ENCODE data around the gene POR. TPM values are rescaled to one million over a fixed set of nuclear protein-coding genes. Genes with fewer than 3 reads are reported as not detected.
A peak's percentile ranks its signal among the peaks of the same experiment; 100 is the strongest.

POR gene
- polyA plus RNA-seq = 100 to 1,000 TPM in 3 of 4 donors, 10 to 100 TPM in 1; 80.5 to 461 (median 262) TPM
- long read RNA-seq, donor 1, transcript POR-218 (16 exons, 2,522 nt) = major isoform, 5 of 109 reads
- long read RNA-seq, donor 1, partial matches to known transcripts = 28 of 109 reads
- long read RNA-seq, donor 1, other reads (novel, unspliced or antisense) = 74 of 109 reads
- long read RNA-seq, donor 2, partial matches to known transcripts = 0 of 3 reads
- long read RNA-seq, donor 2, other reads (novel, unspliced or antisense) = 0 of 3 reads
- long read RNA-seq, donor 3, partial matches to known transcripts = 31 of 50 reads
- long read RNA-seq, donor 3, other reads (novel, unspliced or antisense) = 14 of 50 reads
- long read RNA-seq, donor 4 = 0 reads
- long read RNA-seq, donor 5, partial matches to known transcripts = 0 of 1 reads
- long read RNA-seq, donor 5, other reads (novel, unspliced or antisense) = 0 of 1 reads
- long read RNA-seq, donor 6, transcript POR-218 (16 exons, 2,522 nt) = major isoform, 5 of 9 reads
- long read RNA-seq, donor 6, partial matches to known transcripts = 0 of 9 reads
- long read RNA-seq, donor 6, other reads (novel, unspliced or antisense) = 0 of 9 reads
- long read RNA-seq, donor 7, transcript POR-218 (16 exons, 2,522 nt) = major isoform, 5 of 5 reads
- long read RNA-seq, donor 7, partial matches to known transcripts = 0 of 5 reads
- long read RNA-seq, donor 7, other reads (novel, unspliced or antisense) = 0 of 5 reads
- long read RNA-seq, donor 8 = 0 reads
- long read RNA-seq, donor 9 = 0 reads
- long read RNA-seq, donor 10, partial matches to known transcripts = 14 of 49 reads
- long read RNA-seq, donor 10, other reads (novel, unspliced or antisense) = 30 of 49 reads

DNA sequence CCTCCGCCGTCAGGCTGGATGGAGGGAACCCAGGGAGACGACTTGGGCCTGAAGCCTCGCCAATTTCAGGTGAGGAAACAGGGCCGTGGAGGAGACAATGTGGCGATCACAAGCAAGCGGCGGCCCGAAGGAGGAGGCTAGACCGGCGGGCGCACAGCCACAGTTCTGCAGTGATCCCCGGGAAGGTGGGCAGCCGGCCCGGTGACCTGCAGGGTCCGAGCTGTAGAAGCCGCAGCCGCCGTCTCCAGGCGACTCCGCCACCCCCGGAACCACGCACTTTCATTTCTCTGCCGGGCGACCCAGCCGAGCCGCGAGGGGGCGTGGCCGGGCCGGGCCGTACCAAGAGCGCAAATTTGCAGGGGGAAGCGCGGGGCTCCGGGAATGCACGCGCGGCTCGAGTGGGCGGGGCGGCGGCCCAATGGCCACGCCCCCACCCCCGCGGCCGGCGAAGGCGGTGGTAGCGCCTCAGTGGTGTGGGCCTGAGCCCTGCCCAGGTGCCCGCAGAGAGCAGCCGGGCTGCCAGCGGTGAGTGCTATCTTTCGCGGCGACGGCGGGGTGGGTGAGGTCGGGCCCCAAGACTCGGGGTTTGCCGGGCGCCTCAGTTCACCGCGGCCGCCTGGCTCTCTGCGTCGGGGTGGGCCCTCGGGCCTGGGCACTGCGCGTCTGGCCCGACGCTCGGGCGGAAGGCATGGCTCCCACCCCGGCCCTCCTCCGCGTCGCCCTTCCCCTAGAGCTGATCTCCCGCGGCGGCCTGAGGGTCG, at the start of gene POR:
TSS of gene POR (plus strand) at position 501 of the 761 bp plus-strand sequence. CDS start 38,847 bp downstream, outside the sequence.
- Histone ChIP-seq H3K36me3 (ENCODE audit: control insufficient read depth in 3 of 3, insufficient read depth in 2 of 3, low read depth in 1 of 3, low read length in 3 of 3) (peaks cover 0 to 2% (median 0%) of the 10 kb centered on the region in 3 donors), H3K9me3 (ENCODE audit: control insufficient read depth in 2 of 2, insufficient read depth in 1 of 2, low read depth in 1 of 2, low read length in 1 of 2) (no peaks in the 10 kb centered on the region), H3K4me1 (ENCODE audit: control insufficient read depth in 3 of 3, insufficient read depth in 2 of 3, low read depth in 1 of 3, low read length in 2 of 3) (peaks cover 0 to 14% (median 0%) of the 10 kb centered on the region in 3 donors), H3K27ac (ENCODE audit: low read depth in 1 of 3, low read length in 2 of 3) (peak within 1 kb of the TSS; percentile 84 to 97 (median 97)), H3K27me3 (ENCODE audit: control insufficient read depth in 3 of 3, insufficient read depth in 3 of 3, low read length in 3 of 3) (no peaks in the 10 kb centered on the region), H3K4me3 (ENCODE audit: low read depth in 1 of 3, low read length in 3 of 3) (peak within 1 kb of the TSS; percentile 77 to 100 (median 83))
- 0% methylated on average over 47 to 82 of the region's 82 CpGs for WGBS, 3 donors
- FAIRE-seq (no peak), DNase-seq (peak; percentile 93 to 98)

DNA sequence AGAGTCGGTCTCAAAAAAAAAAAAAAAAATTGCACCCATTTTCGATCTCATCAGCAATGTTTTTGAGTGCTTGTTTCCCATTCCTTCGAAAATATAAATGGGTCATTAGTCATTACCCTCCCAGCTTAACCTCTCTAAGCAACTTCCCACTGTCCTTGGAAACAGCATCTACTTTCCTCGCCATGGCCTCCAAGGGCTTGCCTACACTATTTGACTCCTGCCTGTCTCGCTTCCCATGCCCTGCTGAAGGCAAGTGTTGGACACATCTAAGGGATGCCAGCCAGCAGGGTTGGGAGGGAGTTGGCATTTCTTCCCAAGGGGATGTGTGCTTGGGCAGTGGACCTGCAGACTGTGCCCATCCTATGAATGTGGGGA, 48.9 kb upstream of the POR start:
- Histone ChIP-seq H3K9me3 (ENCODE audit: control insufficient read depth in 2 of 2, insufficient read depth in 1 of 2, low read depth in 1 of 2, low read length in 1 of 2) (no peaks in the 10 kb centered on the region), H3K4me1 (ENCODE audit: control insufficient read depth in 3 of 3, insufficient read depth in 2 of 3, low read depth in 1 of 3, low read length in 2 of 3) (no peaks in the 10 kb centered on the region), H3K36me3 (ENCODE audit: control insufficient read depth in 3 of 3, insufficient read depth in 2 of 3, low read depth in 1 of 3, low read length in 3 of 3) (no peaks in the 10 kb centered on the region), H3K4me3 (ENCODE audit: low read depth in 1 of 3, low read length in 3 of 3) (no peak overlapping the region), H3K27ac (ENCODE audit: low read depth in 1 of 3, low read length in 2 of 3) (no peak overlapping the region), H3K27me3 (ENCODE audit: control insufficient read depth in 3 of 3, insufficient read depth in 3 of 3, low read length in 3 of 3) (no peaks in the 10 kb centered on the region)
- FAIRE-seq (no peak), DNase-seq (no peak)
- 53 to 59% (median 54%) methylated on average over 5 of the region's 5 CpGs for WGBS, 3 donors

DNA sequence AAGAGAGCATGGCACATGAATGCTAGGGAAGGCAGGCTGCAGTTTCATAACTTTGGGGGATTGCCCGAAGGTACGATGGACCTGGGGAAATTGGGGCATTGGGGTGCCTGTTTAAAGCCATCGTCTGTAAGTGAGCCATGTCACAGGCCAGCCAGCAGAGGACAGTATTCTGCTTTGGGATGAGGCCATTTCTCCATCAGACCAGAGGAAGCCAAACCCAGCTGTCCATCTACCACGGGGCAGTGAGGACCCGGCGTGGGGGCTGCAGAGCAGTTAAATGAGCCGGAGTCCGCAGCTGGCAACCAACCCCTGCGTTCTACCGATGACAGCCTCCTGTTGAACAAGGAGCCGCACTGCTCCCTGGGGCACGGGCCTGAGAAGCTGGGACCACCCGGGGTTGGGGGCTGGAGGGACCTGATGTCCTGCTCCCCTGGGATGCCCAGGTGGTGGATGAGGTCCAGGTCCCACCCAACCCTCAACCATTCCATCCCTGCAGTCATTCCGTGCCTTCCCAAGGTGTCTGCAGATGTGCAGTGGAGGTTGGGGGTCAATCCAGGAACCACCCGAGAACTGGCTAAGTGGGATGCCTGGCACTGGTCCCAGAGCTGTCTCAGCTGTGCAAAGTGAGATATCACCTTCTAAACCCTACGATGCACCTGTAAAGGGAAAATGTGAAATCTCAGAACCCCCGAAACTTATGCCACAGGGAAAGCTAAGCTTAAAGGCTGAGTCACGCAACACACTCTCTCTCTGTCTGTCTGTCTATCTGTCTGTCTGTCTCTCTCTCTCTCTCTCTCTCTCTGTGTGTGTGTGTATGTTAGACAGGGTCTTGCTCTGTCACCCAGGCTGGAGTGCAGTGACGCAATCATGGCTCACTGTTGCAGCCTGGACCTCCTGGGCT, 48.2 kb upstream of the POR start:
- FAIRE-seq (no peak), DNase-seq (peak; percentile 66 to 71)
- no peaks in the 10 kb centered on the region for H3K4me1 ChIP-seq (ENCODE audit: control insufficient read depth in 3 of 3, insufficient read depth in 2 of 3, low read depth in 1 of 3, low read length in 2 of 3)
- H3K27ac ChIP-seq (ENCODE audit: low read depth in 1 of 3, low read length in 2 of 3) = no peak overlapping the region
- H3K27me3 ChIP-seq (ENCODE audit: control insufficient read depth in 3 of 3, insufficient read depth in 3 of 3, low read length in 3 of 3) = no peaks in the 10 kb centered on the region
- no peaks in the 10 kb centered on the region for H3K9me3 ChIP-seq (ENCODE audit: control insufficient read depth in 2 of 2, insufficient read depth in 1 of 2, low read depth in 1 of 2, low read length in 1 of 2)
- no peak overlapping the region for H3K4me3 ChIP-seq (ENCODE audit: low read depth in 1 of 3, low read length in 3 of 3)
- no peaks in the 10 kb centered on the region for H3K36me3 ChIP-seq (ENCODE audit: control insufficient read depth in 3 of 3, insufficient read depth in 2 of 3, low read depth in 1 of 3, low read length in 3 of 3)
- 38 to 42% (median 41%) methylated on average over 17 to 19 of the region's 19 CpGs for WGBS, 3 donors

DNA sequence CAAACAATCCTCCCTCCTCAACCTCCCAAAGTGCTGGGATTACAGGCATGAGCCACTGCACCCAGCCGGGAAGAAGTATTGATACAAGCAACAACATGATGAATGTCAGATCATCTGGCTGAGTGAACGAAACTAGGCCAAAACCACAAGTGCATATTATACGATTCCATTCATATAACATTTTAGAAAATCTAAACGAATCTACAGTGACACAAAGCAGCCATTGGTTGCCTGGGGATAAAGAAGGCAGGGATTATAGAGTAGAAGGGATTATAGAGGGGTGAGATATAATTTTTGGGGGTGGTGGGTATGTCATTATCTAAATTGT, 47.6 kb upstream of the POR start:
- WGBS, 3 donors = 75 to 81% (median 77%) methylated on average over 4 of the region's 4 CpGs
- no peak for FAIRE-seq

DNA sequence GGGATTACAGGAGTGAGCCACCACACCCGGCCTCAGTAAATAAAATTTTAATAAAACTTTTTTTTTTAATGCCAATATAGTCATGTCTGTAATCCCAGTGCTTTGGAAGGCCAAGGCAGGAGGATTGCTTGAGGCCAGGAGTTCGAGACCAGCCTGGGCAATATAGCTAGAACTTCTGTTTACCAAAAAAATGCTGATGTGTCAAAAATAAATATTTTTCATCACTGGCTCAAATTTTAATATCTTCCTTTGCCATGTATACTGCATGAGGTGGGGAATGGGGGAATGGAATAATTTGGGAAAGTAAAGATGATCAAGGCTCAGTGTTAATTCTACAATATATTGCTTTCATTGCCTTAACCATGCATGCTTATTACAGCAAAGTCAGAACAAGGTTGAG, 46.8 kb upstream of the POR start:
- no peak for FAIRE-seq

More for the DNA sequence above, 47.6 kb upstream of the POR start:
- Histone ChIP-seq H3K9me3 (ENCODE audit: control insufficient read depth in 2 of 2, insufficient read depth in 1 of 2, low read depth in 1 of 2, low read length in 1 of 2) (no peaks in the 10 kb centered on the region), H3K27ac (ENCODE audit: low read depth in 1 of 3, low read length in 2 of 3) (no peak overlapping the region), H3K4me1 (ENCODE audit: control insufficient read depth in 3 of 3, insufficient read depth in 2 of 3, low read depth in 1 of 3, low read length in 2 of 3) (no peaks in the 10 kb centered on the region), H3K36me3 (ENCODE audit: control insufficient read depth in 3 of 3, insufficient read depth in 2 of 3, low read depth in 1 of 3, low read length in 3 of 3) (no peaks in the 10 kb centered on the region), H3K27me3 (ENCODE audit: control insufficient read depth in 3 of 3, insufficient read depth in 3 of 3, low read length in 3 of 3) (no peaks in the 10 kb centered on the region), H3K4me3 (ENCODE audit: low read depth in 1 of 3, low read length in 3 of 3) (no peak overlapping the region)
- no peak for DNase-seq

DNA sequence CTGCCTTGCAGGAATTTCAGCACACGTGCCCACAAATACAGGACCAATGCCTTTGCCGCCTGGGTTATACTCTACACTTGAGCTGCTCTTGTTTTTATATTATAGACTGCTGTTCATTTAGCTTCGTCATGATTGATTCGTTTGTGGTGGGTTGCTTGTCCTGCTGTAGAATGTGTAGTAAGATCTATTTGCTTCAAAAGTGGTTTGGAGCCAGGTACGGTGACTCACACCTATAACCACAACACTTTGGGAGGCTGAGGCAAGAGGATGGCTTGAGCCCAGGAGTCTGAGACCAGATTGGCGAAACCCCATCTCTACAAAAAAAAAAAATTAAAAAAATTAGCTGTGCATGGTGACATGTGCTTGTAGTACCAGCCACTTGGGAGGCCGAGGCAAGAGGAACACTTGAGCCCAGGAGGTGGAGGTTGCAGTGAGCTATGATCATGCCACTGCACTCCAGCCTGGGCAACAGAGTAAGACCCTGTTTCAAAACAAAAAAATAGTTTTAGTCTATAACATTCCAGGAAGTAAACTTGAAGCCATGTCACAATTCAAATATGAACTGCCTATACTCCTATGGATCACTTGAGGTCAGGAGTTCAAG, 45.1 kb upstream of the POR start:
- WGBS, 3 donors = 81 to 90% (median 84%) methylated on average over 7 of the region's 7 CpGs
- H3K27me3 ChIP-seq (ENCODE audit: control insufficient read depth in 3 of 3, insufficient read depth in 3 of 3, low read length in 3 of 3) = no peaks in the 10 kb centered on the region
- no peak overlapping the region for H3K27ac ChIP-seq (ENCODE audit: low read depth in 1 of 3, low read length in 2 of 3)
- FAIRE-seq (no peak), DNase-seq (no peak)
- H3K36me3 ChIP-seq (ENCODE audit: control insufficient read depth in 3 of 3, insufficient read depth in 2 of 3, low read depth in 1 of 3, low read length in 3 of 3) = no peaks in the 10 kb centered on the region
- H3K9me3 ChIP-seq (ENCODE audit: control insufficient read depth in 2 of 2, insufficient read depth in 1 of 2, low read depth in 1 of 2, low read length in 1 of 2) = no peaks in the 10 kb centered on the region
- H3K4me3 ChIP-seq (ENCODE audit: low read depth in 1 of 3, low read length in 3 of 3) = no peak overlapping the region
- no peaks in the 10 kb centered on the region for H3K4me1 ChIP-seq (ENCODE audit: control insufficient read depth in 3 of 3, insufficient read depth in 2 of 3, low read depth in 1 of 3, low read length in 2 of 3)

More for the DNA sequence above, 46.8 kb upstream of the POR start:
- WGBS, 3 donors = 87 to 89% (median 89%) methylated on average over 2 of the region's 2 CpGs
- no peaks in the 10 kb centered on the region for H3K9me3 ChIP-seq (ENCODE audit: control insufficient read depth in 2 of 2, insufficient read depth in 1 of 2, low read depth in 1 of 2, low read length in 1 of 2)
- H3K27ac ChIP-seq (ENCODE audit: low read depth in 1 of 3, low read length in 2 of 3) = no peak overlapping the region
- no peak overlapping the region for H3K4me3 ChIP-seq (ENCODE audit: low read depth in 1 of 3, low read length in 3 of 3)
- H3K4me1 ChIP-seq (ENCODE audit: control insufficient read depth in 3 of 3, insufficient read depth in 2 of 3, low read depth in 1 of 3, low read length in 2 of 3) = no peaks in the 10 kb centered on the region
- no peak for DNase-seq
- no peaks in the 10 kb centered on the region for H3K27me3 ChIP-seq (ENCODE audit: control insufficient read depth in 3 of 3, insufficient read depth in 3 of 3, low read length in 3 of 3)
- H3K36me3 ChIP-seq (ENCODE audit: control insufficient read depth in 3 of 3, insufficient read depth in 2 of 3, low read depth in 1 of 3, low read length in 3 of 3) = no peaks in the 10 kb centered on the region

DNA sequence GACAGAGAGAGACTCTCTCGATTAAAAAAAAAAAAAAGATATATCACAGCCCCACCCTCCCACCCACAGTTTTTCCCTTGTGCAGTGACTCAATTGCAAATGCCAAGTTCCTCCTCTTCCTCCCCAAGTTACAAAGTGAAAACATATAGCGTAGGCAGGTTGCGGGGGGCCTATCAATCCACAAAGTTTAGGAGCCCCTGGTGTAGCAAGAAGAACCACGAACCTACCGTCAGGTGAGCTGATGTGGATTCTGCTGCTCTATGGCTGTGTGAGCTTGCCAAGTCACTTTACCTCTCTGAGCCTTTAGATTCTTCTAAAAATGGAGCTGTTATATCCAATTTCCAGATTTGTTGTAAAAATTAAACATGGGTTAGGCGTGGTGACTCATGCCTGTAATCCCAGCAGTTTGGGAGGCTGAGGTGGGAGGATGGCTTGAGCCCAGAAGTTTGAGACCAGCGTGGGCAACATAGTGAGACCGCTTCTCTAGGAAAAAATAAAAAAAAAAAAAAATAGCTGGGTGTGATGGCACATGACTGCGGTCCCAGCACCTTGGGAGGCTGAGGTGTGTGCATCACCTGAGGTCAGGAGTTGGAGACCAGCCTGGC, 44.3 kb upstream of the POR start:
- no peak for FAIRE-seq
- Histone ChIP-seq H3K4me1 (ENCODE audit: control insufficient read depth in 3 of 3, insufficient read depth in 2 of 3, low read depth in 1 of 3, low read length in 2 of 3) (no peaks in the 10 kb centered on the region), H3K9me3 (ENCODE audit: control insufficient read depth in 2 of 2, insufficient read depth in 1 of 2, low read depth in 1 of 2, low read length in 1 of 2) (no peaks in the 10 kb centered on the region), H3K27ac (ENCODE audit: low read depth in 1 of 3, low read length in 2 of 3) (no peak overlapping the region), H3K4me3 (ENCODE audit: low read depth in 1 of 3, low read length in 3 of 3) (no peak overlapping the region), H3K36me3 (ENCODE audit: control insufficient read depth in 3 of 3, insufficient read depth in 2 of 3, low read depth in 1 of 3, low read length in 3 of 3) (no peaks in the 10 kb centered on the region), H3K27me3 (ENCODE audit: control insufficient read depth in 3 of 3, insufficient read depth in 3 of 3, low read length in 3 of 3) (no peaks in the 10 kb centered on the region)
- no peak for DNase-seq
- WGBS, 3 donors = 74 to 89% (median 79%) methylated on average over 9 of the region's 9 CpGs

Data from small intestine (tissue), 16 donors.